ENCODE results near the gene TXNRD2.

GRCh38 chr22:19917389-19918138, 24.1 kb downstream of the TXNRD2 start:
- TF ChIP-seq POLR2AphosphoS5 (IDR thresholded peaks at IDR 0.05; ENCODE audit: low read depth, low read length) = no peak
- no peak for TF ChIP-seq POLR2A (IDR thresholded peaks at IDR 0.05; ENCODE audit: low read depth, low read length)
- no peak for TF ChIP-seq TAF1 (IDR thresholded peaks at IDR 0.05; ENCODE audit: low read depth, low read length)
- TF ChIP-seq SPI1 (IDR thresholded peaks at IDR 0.05; ENCODE audit: low read depth, low read length) = no peak
- no peak for TF ChIP-seq PAX5 (IDR thresholded peaks at IDR 0.05; ENCODE audit: insufficient read depth, low read length, severe bottlenecking)
